ENCODE measurements around the gene CSNK1G2. TPM values are rescaled to one million over a fixed set of nuclear protein-coding genes. Genes with fewer than 3 reads are reported as not detected.

CSNK1G2 gene
- total and polyA plus RNA-seq, 2 of the 13 experiments (the other 11 are each of a cell fraction or from before 2014, with no cell fraction given): 53.8 to 72.5 TPM

DNA sequence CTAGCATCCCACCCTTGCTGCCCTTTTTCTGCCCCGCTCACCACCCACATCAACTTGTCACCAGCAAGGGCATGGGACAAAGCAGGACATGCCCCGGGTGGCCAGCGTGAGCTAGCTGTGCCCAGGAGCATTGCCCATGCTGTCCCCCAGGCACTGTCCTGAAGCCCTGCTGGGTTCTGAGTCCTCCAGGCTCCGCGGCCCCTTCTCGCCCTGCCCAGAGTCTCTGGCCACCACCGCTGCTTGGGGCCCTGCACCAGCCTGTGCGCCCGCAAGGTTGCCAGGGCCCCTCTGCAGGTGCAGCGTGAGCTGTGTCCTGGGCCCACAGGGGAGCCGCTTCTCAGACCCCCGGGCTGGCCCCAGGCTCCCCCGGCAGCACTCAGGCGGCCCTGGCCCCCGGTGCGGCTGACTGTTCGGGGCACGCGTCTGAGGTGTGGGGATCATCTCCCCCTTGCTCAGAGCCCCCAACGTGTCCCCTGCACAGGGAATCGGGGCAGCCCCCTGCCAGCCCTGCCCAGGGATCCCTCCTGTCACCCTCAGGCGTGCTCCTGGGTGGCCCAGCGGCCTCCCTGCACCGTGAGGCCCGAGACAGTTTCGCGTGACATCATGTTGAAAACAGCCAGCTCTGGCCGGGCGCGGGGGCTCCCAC, 4.1 kb downstream of the CSNK1G2 start:
- ATAC-seq (no peak), DNase-seq (ENCODE audit: low spot score) (no peak), FAIRE-seq (no peak)
- Histone ChIP-seq H3K4me1 (ENCODE audit: insufficient read depth, low read length) (peaks cover 23% of the 10 kb centered on the region), H3K4me2 (ENCODE audit: low read depth, low read length) (no peak overlapping the region), H4K20me1 (ENCODE audit: insufficient read depth, low read length) (peaks cover 57% of the 10 kb centered on the region), H3K9ac (ENCODE audit: insufficient read depth, low read depth, low read length) (no peak overlapping the region), H3K4me3 (replicated peaks in 1 of 3; ENCODE audit: insufficient read depth in 1 of 3, low read depth in 2 of 3, low read length in 3 of 3) (no peak overlapping the region), H3K79me2 (ENCODE audit: insufficient read depth, low read length) (peaks cover 67% of the 10 kb centered on the region), H3K36me3 (replicated peaks in 1 of 2; ENCODE audit: control insufficient read depth in 1 of 2, insufficient read depth in 2 of 2, low read length in 2 of 2) (peaks cover 2 to 9% of the 10 kb centered on the region in 2 experiments; a peak in 3 of 5 replicates), H3K27ac (ENCODE audit: extremely low read length, insufficient read depth, low read length) (no peak overlapping the region), H3K9me3 (ENCODE audit: low read length) (no peaks in the 10 kb centered on the region), H3K27me3 (ENCODE audit: control insufficient read depth in 1 of 2, insufficient read depth in 2 of 2, low read length in 2 of 2) (no peaks in the 10 kb centered on the region; a peak in 1 of 5 replicates), H2AFZ (ENCODE audit: low read length) (no peak overlapping the region)
- BruUV-seq (replicated peaks): no TSS peak
- WGBS (ENCODE audit: low lambda C conversion rate): 89% methylated on average over 12 of the region's 30 CpGs
- in situ Hi-C loops (cut with HindIII; ENCODE audit: extremely low pct_ligation_motif_present, low pct_unique_long_range_greater_than_20kb) (no loop called here), intact Hi-C loops (cut with micrococcal nuclease; ENCODE audit: unreplicated experiment) (no loop called here)
- CTCF ChIA-PET (ENCODE audit: low intra/inter-chr PET ratio, low total read pairs): interaction anchor here (0.7 kb wide), 1 partner anchor 125 kb away, joined by 4 read pairs; no protein-coding TSS in a partner anchor
- POLR2A ChIA-PET: no interaction called here
- TF ChIP-seq SMYD3 (CRISPR knock-in tag; IDR thresholded peaks at IDR 0.05) (no peak), HNRNPL (IDR thresholded peaks at IDR 0.05; ENCODE audit: low read depth, low read length) (0 out of 2 replicates have a peak, but pooled peaks have one; percentile 17), ZBTB38 (CRISPR knock-in tag; IDR thresholded peaks at IDR 0.05) (peak; percentile 49; the same call in 1 of the 2 replicates)

DNA sequence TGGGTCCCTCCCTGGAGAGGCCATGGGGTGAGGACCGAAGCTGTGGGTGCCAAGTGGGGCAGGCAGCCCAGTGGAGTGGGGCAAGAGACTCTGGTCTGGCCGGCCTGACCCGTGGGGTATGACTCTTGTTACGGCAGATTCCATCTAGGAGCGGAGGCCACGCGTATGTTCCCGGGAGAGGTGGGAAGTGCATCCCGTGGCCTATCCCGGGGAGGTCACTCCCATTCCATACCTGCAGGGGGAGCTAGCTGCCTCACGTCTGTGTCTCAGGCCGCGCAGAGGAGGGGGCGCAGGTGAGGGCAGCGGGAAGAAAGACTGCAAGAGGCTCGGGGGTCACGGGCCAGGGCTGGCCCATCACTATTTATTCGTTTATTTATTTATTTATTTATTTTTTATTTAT, 4.9 kb downstream of the CSNK1G2 start:
- FAIRE-seq (peak; percentile 43), ATAC-seq (peak; percentile 35), DNase-seq (ENCODE audit: low spot score) (peak; percentile 58)
- in situ Hi-C loops (cut with HindIII; ENCODE audit: extremely low pct_ligation_motif_present, low pct_unique_long_range_greater_than_20kb) (no loop called here), intact Hi-C loops (cut with micrococcal nuclease; ENCODE audit: unreplicated experiment) (no loop called here)
- Histone ChIP-seq H3K4me2 (ENCODE audit: low read depth, low read length) (0 out of 2 replicates have a peak overlapping the region, but pooled peaks have one; percentile 3), H3K9me3 (ENCODE audit: low read length) (no peaks in the 10 kb centered on the region), H4K20me1 (ENCODE audit: insufficient read depth, low read length) (peaks cover 57% of the 10 kb centered on the region), H3K9ac (ENCODE audit: insufficient read depth, low read depth, low read length) (no peak overlapping the region), H2AFZ (ENCODE audit: low read length) (no peak overlapping the region), H3K4me1 (ENCODE audit: insufficient read depth, low read length) (peaks cover 21% of the 10 kb centered on the region), H3K79me2 (ENCODE audit: insufficient read depth, low read length) (peaks cover 73% of the 10 kb centered on the region), H3K4me3 (replicated peaks in 1 of 3; ENCODE audit: insufficient read depth in 1 of 3, low read depth in 2 of 3, low read length in 3 of 3) (no peak overlapping the region), H3K27me3 (ENCODE audit: control insufficient read depth in 1 of 2, insufficient read depth in 2 of 2, low read length in 2 of 2) (no peaks in the 10 kb centered on the region; a peak in 1 of 5 replicates), H3K36me3 (replicated peaks in 1 of 2; ENCODE audit: control insufficient read depth in 1 of 2, insufficient read depth in 2 of 2, low read length in 2 of 2) (peaks cover 2 to 9% of the 10 kb centered on the region in 2 experiments; a peak in 3 of 5 replicates), H3K27ac (ENCODE audit: extremely low read length, insufficient read depth, low read length) (no peak overlapping the region)
- POLR2A ChIA-PET: no interaction called here
- 43% methylated on average over 15 of the region's 18 CpGs for WGBS (ENCODE audit: low lambda C conversion rate)
- BruUV-seq (replicated peaks): no TSS peak
- CTCF ChIA-PET (ENCODE audit: low intra/inter-chr PET ratio, low total read pairs): interaction anchor here (0.5 to 0.7 kb wide), 2 partner anchors 124 kb away, joined by 3 to 4 read pairs; no protein-coding TSS in a partner anchor
- TF ChIP-seq IKZF4 (CRISPR knock-in tag; IDR thresholded peaks at IDR 0.05; ENCODE audit: borderline replicate concordance, low read depth, not compliant biosample characterization) (no peak), KAT7 (CRISPR knock-in tag; IDR thresholded peaks at IDR 0.05; ENCODE audit: borderline replicate concordance) (no peak), IRF2 (CRISPR knock-in tag; IDR thresholded peaks at IDR 0.05) (0 out of 2 replicates have a peak, but pooled peaks have one; percentile 21), SIX1 (CRISPR knock-in tag; IDR thresholded peaks at IDR 0.05; ENCODE audit: borderline replicate concordance) (no peak), GABPB1 (CRISPR knock-in tag; IDR thresholded peaks at IDR 0.05) (0 out of 2 replicates have a peak, but pooled peaks have one; percentile 35), SOX5 (CRISPR knock-in tag; IDR thresholded peaks at IDR 0.05; ENCODE audit: borderline replicate concordance) (peak; percentile 17; the same call in 1 of the 2 replicates), BHLHE40 (IDR thresholded peaks at IDR 0.05; ENCODE audit: low read length) (0 out of 2 replicates have a peak, but pooled peaks have one; percentile 16), ZZZ3 (CRISPR knock-in tag; IDR thresholded peaks at IDR 0.05; ENCODE audit: borderline replicate concordance) (no peak), CEBPG (CRISPR knock-in tag; IDR thresholded peaks at IDR 0.05) (no peak), ZNF616 (CRISPR knock-in tag; IDR thresholded peaks at IDR 0.05; ENCODE audit: low read depth) (no peak), SIN3B (IDR thresholded peaks at IDR 0.05; ENCODE audit: low read length) (no peak), ZMYM3 (CRISPR knock-in tag; IDR thresholded peaks at IDR 0.05) (0 out of 2 replicates have a peak, but pooled peaks have one; percentile 14), ZFP36 (IDR thresholded peaks at IDR 0.05; ENCODE audit: borderline replicate concordance, low read depth, low read length, partially characterized antibody) (no peak), ZNF230 (CRISPR knock-in tag; IDR thresholded peaks at IDR 0.05) (no peak)
- TF ChIP-seq, protein P1, sequence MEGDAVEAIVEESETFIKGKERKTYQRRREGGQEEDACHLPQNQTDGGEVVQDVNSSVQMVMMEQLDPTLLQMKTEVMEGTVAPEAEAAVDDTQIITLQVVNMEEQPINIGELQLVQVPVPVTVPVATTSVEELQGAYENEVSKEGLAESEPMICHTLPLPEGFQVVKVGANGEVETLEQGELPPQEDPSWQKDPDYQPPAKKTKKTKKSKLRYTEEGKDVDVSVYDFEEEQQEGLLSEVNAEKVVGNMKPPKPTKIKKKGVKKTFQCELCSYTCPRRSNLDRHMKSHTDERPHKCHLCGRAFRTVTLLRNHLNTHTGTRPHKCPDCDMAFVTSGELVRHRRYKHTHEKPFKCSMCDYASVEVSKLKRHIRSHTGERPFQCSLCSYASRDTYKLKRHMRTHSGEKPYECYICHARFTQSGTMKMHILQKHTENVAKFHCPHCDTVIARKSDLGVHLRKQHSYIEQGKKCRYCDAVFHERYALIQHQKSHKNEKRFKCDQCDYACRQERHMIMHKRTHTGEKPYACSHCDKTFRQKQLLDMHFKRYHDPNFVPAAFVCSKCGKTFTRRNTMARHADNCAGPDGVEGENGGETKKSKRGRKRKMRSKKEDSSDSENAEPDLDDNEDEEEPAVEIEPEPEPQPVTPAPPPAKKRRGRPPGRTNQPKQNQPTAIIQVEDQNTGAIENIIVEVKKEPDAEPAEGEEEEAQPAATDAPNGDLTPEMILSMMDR (CRISPR knock-in tag; IDR thresholded peaks at IDR 0.05): peak; percentile 88
